CD14-positive monocyte (primary cell): ENCODE measurements around the gene HACD4. TPM values are rescaled to one million over a fixed set of nuclear protein-coding genes. Genes with fewer than 3 reads are reported as not detected.

Experiments
- DNase-seq, 3 donors: peaks; one replicate each; pipeline ENCODE4 v3.0.0-alpha.2; 2011 to 2022
- H2AFZ ChIP-seq: 2 replicates; pipeline ENCODE4 v1.6.0; 2012; ENCODE audit warnings: mild to moderate bottlenecking, low read depth, low read length, inconsistent platforms; ENCODE audit not compliant: insufficient read depth, poor library complexity, severe bottlenecking
- H3K27ac ChIP-seq, 2 donors: 1 replicate in 1 of 2; 2 replicates in 1 of 2; pipeline ENCODE4 v1.5.1; 2012 to 2013; ENCODE audit warnings: low read length in 2 of 2, control low read depth in 1 of 2, inconsistent platforms in 1 of 2, low read depth in 1 of 2, mild to moderate bottlenecking in 1 of 2
- H3K27me3 ChIP-seq, 2 donors: one replicate each; pipeline versions ENCODE4 v1.6.0 to v1.6.1; 2011 to 2013; ENCODE audit warnings: low read length in 2 of 2; ENCODE audit not compliant: control insufficient read depth in 2 of 2, insufficient read depth in 2 of 2
- H3K36me3 ChIP-seq, 2 donors: replicated peaks in 1 of 2; 1 replicate in 1 of 2; 2 replicates in 1 of 2; pipeline versions ENCODE4 v1.5.1 to v1.6.1; 2012 to 2013; ENCODE audit warnings: low read length in 2 of 2, control low read depth in 1 of 2, inconsistent platforms in 1 of 2, mild to moderate bottlenecking in 1 of 2; ENCODE audit not compliant: insufficient read depth in 2 of 2, control insufficient read depth in 1 of 2
- H3K4me1 ChIP-seq, 2 donors: 1 replicate in 1 of 2; 2 replicates in 1 of 2; pipeline versions ENCODE4 v1.5.1 to v1.6.1; 2012 to 2013; ENCODE audit warnings: low read length in 2 of 2, control low read depth in 1 of 2, inconsistent platforms in 1 of 2, mild to moderate bottlenecking in 1 of 2, moderate library complexity in 1 of 2; ENCODE audit not compliant: insufficient read depth in 2 of 2, control insufficient read depth in 1 of 2
- H3K4me2 ChIP-seq: replicated peaks from 2 replicates; pipeline ENCODE3; 2012; ENCODE audit warnings: low read length, moderate library complexity, mild to moderate bottlenecking; ENCODE audit not compliant: poor library complexity, severe bottlenecking; ENCODE audit errors: extremely low read depth
- H3K4me3 ChIP-seq, 3 experiments: fragments of 200-600 bp in 1 of 3; sonication (generic) in 1 of 3; replicated peaks in 1 of 3; 1 replicate in 2 of 3; 2 replicates in 1 of 3; pipeline ENCODE4 v1.5.1; 2011 to 2013; ENCODE audit warnings: low read length in 3 of 3, mild to moderate bottlenecking in 3 of 3, control low read depth in 2 of 3, low read depth in 2 of 3, inconsistent platforms in 1 of 3, moderate library complexity in 1 of 3
- H3K79me2 ChIP-seq: 2 replicates; pipeline ENCODE4 v1.6.0; 2012; ENCODE audit warnings: mild to moderate bottlenecking, control low read depth, inconsistent platforms, low read length, moderate library complexity; ENCODE audit not compliant: insufficient read depth
- H3K9ac ChIP-seq: 2 replicates; pipeline ENCODE4 v1.6.0; 2017; ENCODE audit warnings: low read length, mild to moderate bottlenecking; ENCODE audit not compliant: insufficient read depth, poor library complexity, severe bottlenecking
- H3K9me3 ChIP-seq, 2 donors: replicated peaks in 1 of 2; 1 replicate in 1 of 2; 2 replicates in 1 of 2; pipeline versions ENCODE4 v1.5.1 to v1.6.1; 2012 to 2013; ENCODE audit warnings: low read length in 2 of 2, control low read depth in 1 of 2; ENCODE audit not compliant: control insufficient read depth in 1 of 2, insufficient read depth in 1 of 2
- H4K20me1 ChIP-seq: 2 replicates; pipeline ENCODE4 v1.6.0; 2012; ENCODE audit warnings: mild to moderate bottlenecking, low read length, control low read depth, moderate library complexity; ENCODE audit not compliant: insufficient read depth
- H3K27ac Mint-ChIP-seq, 7 donors: one replicate each; pipeline ENCODE4 v1.8.0; 2020; ENCODE audit warnings: mild to moderate bottlenecking in 7 of 7, mixed read lengths in 7 of 7, moderate library complexity in 6 of 7, inconsistent platforms in 2 of 7
- H3K27me3 Mint-ChIP-seq, 3 donors: one replicate each; pipeline ENCODE4 v1.8.0; 2021 to 2022; ENCODE audit warnings: low read depth in 3 of 3, mild to moderate bottlenecking in 3 of 3, mixed read lengths in 3 of 3, moderate library complexity in 3 of 3, inconsistent platforms in 1 of 3
- H3K36me3 Mint-ChIP-seq, 2 donors: one replicate each; pipeline ENCODE4 v1.8.0; 2020; ENCODE audit warnings: mixed read lengths in 2 of 2, inconsistent platforms in 1 of 2, mild to moderate bottlenecking in 1 of 2
- H3K4me1 Mint-ChIP-seq: one replicate; pipeline ENCODE4 v1.8.0; 2020; ENCODE audit warnings: mild to moderate bottlenecking, mixed read lengths
- H3K4me3 Mint-ChIP-seq, 2 donors: one replicate each; pipeline ENCODE4 v1.8.0; 2020; ENCODE audit warnings: mild to moderate bottlenecking in 2 of 2, mixed read lengths in 2 of 2, moderate library complexity in 1 of 2
- H3K9me3 Mint-ChIP-seq, 7 donors: one replicate each; pipeline ENCODE4 v1.8.0; 2020 to 2022; ENCODE audit warnings: mixed read lengths in 7 of 7, mild to moderate bottlenecking in 6 of 7, moderate library complexity in 6 of 7, inconsistent platforms in 2 of 7
- WGBS: methylation state at CpG from one replicate; pipeline ENCODE4 v1.1.5; 2013; ENCODE audit warnings: missing lambda C conversion rate; ENCODE audit not compliant: insufficient coverage; 5-methylcytosine and 5-hydroxymethylcytosine counted together
- intact Hi-C, 2 donors: fragments of 100-400 bp; cut with micrococcal nuclease; formaldehyde crosslinking; loops; one replicate each; pipeline versions ENCODE4 v1.15.0 to v1.15.1; 2023
- polyA plus RNA-seq, 3 donors: library from polyadenylated mRNA; depleted of rRNA in 1 of 3; unstranded in 2 of 3; stranded (reverse) in 1 of 3; fragments of 300-500 nt in 2 of 3; fragments of >200 nt in 1 of 3; fragmentation: Illumina TruSeq in 2 of 3; gene quantifications; 1 replicate in 2 of 3; 2 replicates in 1 of 3; pipeline ENCODE4 v1.2.3, GENCODE V29; 2012 to 2021
- TF ChIP-seq, protein P1 (sequence below): fragments of 200-600 bp; IDR thresholded peaks from one replicate; pipeline ENCODE4 v1.8.0; 2022; ENCODE audit warnings: antibody characterized with exemption, mild to moderate bottlenecking

The HACD4 gene
- polyA plus RNA-seq, 3 donors: 23.9 to 28.7 (median 27.5) TPM

DNA sequence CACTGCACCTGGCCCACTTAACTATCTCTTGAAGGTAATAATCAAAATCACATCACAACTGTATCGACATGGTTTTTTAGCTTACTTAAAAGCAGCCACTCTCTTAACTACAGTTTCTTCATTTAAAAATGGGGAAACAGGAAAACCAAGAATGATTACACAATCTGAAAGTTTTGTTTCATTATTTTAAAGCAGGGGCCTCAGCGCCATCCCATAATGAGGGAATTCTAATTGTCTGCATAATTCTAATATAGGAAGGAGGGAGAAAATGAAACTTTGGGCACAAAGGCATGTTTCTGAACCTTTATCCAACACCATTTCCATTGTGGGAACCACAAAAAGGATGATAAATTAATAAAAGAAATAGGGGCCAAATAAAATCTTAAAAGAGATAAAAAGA is 7.6 kb downstream of the HACD4 start:
- peak; percentile 30 to 73 (median 58) for DNase-seq
- Mint-ChIP-seq H3K9me3 (peaks cover 0 to 5% (median 2%) of the 10 kb centered on the region in 7 donors), H3K36me3 (peaks cover 26 to 35% of the 10 kb centered on the region in 2 donors), H3K4me1 (peaks cover 50% of the 10 kb centered on the region), H3K27ac (peak overlapping the region; percentile 84 to 97 (median 93)), H3K27me3 (no peaks in the 10 kb centered on the region), H3K4me3 (peak overlapping the region; percentile 60 to 80)
- Histone ChIP-seq H3K9ac (no peak overlapping the region), H3K79me2 (peaks cover 72% of the 10 kb centered on the region), H4K20me1 (no peaks in the 10 kb centered on the region), H3K4me3 (peak overlapping the region in 2 of 3 experiments; percentile 34 to 64), H3K4me2 (peak overlapping the region; percentile 77), H3K27ac (peak overlapping the region; percentile 69 to 72), H3K4me1 (peaks cover 42 to 63% of the 10 kb centered on the region in 2 donors), H3K27me3 (no peaks in the 10 kb centered on the region), H3K36me3 (peaks cover 25 to 30% of the 10 kb centered on the region in 2 donors), H2AFZ (peak overlapping the region; percentile 6), H3K9me3 (no peaks in the 10 kb centered on the region)
- intact Hi-C loops: no loop called here
- TF ChIP-seq, protein P1, sequence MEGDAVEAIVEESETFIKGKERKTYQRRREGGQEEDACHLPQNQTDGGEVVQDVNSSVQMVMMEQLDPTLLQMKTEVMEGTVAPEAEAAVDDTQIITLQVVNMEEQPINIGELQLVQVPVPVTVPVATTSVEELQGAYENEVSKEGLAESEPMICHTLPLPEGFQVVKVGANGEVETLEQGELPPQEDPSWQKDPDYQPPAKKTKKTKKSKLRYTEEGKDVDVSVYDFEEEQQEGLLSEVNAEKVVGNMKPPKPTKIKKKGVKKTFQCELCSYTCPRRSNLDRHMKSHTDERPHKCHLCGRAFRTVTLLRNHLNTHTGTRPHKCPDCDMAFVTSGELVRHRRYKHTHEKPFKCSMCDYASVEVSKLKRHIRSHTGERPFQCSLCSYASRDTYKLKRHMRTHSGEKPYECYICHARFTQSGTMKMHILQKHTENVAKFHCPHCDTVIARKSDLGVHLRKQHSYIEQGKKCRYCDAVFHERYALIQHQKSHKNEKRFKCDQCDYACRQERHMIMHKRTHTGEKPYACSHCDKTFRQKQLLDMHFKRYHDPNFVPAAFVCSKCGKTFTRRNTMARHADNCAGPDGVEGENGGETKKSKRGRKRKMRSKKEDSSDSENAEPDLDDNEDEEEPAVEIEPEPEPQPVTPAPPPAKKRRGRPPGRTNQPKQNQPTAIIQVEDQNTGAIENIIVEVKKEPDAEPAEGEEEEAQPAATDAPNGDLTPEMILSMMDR: no peak
- no CpG with 5 or more reads among the region's 2 CpGs for WGBS

DNA sequence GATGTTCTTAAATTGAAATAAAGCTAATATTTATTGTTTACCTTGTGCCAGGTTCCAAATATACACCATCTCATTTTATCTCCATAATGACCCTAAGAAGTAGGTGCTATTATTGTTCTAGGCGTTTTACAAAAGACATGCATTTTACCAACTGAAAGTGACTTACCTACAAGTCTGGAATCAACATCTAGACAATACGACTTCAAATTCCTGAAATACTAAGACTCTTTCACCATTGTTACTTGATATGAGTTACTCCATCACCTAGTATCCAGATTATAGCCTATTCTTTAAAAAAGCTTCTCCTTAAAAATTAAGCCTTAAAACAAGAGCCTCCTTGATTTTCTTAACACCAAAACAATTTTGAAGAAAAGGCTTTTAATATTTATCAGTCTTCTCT is 13.3 kb downstream of the HACD4 start:
- Histone ChIP-seq H3K9ac (no peak overlapping the region), H3K36me3 (peaks cover 36 to 58% of the 10 kb centered on the region in 2 donors), H3K27ac (no peak overlapping the region), H3K4me1 (peaks cover 12 to 18% of the 10 kb centered on the region in 2 donors), H4K20me1 (no peaks in the 10 kb centered on the region), H2AFZ (no peak overlapping the region), H3K79me2 (peaks cover 52% of the 10 kb centered on the region), H3K4me3 (no peak overlapping the region), H3K9me3 (no peaks in the 10 kb centered on the region), H3K4me2 (no peak overlapping the region), H3K27me3 (no peaks in the 10 kb centered on the region)
- Mint-ChIP-seq H3K4me1 (peaks cover 25% of the 10 kb centered on the region), H3K27me3 (no peaks in the 10 kb centered on the region), H3K9me3 (peaks cover 0 to 2% (median 0%) of the 10 kb centered on the region in 7 donors), H3K27ac (no peak overlapping the region), H3K4me3 (no peak overlapping the region), H3K36me3 (peaks cover 55 to 60% of the 10 kb centered on the region in 2 donors)
- TF ChIP-seq, protein P1: no peak
- intact Hi-C loops: no loop called here
- DNase-seq: no peak
- 100% methylated on average over 1 of the region's 2 CpGs for WGBS
